GM03348 (cell line): ENCODE measurements around the gene CDC14B.

Experiments
- DNase-seq: peaks from one replicate; pipeline ENCODE4 v3.0.0; 2012; ENCODE audit warnings: low spot score

CDC14B gene

GRCh38 chr9:96483733-96484390 lies 135.8 kb downstream of the CDC14B start:
- DNase-seq = no peak

- DNase-seq = no peak
Measured at GRCh38 chr9:96483197-96483596, 136.4 kb downstream of the CDC14B start.

- DNase-seq = no peak
Measured at GRCh38 chr9:96482476-96482875, 137.2 kb downstream of the CDC14B start.

- no peak for DNase-seq
Measured at GRCh38 chr9:96480736-96481135, 138.9 kb downstream of the CDC14B start.

- DNase-seq = peak; percentile 41
Measured at GRCh38 chr9:96478829-96479371, 140.7 kb downstream of the CDC14B start.

- no peak for DNase-seq
Measured at GRCh38 chr9:96476591-96476990, 143.1 kb downstream of the CDC14B start.

- no peak for DNase-seq
Measured at GRCh38 chr9:96476013-96476412, 143.6 kb downstream of the CDC14B start.

- DNase-seq = no peak
Measured at GRCh38 chr9:96467784-96468183, 151.9 kb downstream of the CDC14B start.

- no peak for DNase-seq
Measured at GRCh38 chr9:96464426-96464825, 155.2 kb downstream of the CDC14B start.

- no peak for DNase-seq
Measured at GRCh38 chr9:96462541-96462940, 157.1 kb downstream of the CDC14B start.

GRCh38 chr9:96461336-96461735 lies 158.3 kb downstream of the CDC14B start:
- DNase-seq = no peak

- peak; percentile 70 for DNase-seq
Measured at GRCh38 chr9:96460882-96461281, 158.8 kb downstream of the CDC14B start.

GRCh38 chr9:96460470-96460869 lies 159.2 kb downstream of the CDC14B start:
- peak; percentile 55 for DNase-seq

GRCh38 chr9:96459268-96460007 lies 160.2 kb downstream of the CDC14B start:
- DNase-seq = no peak

- DNase-seq = no peak
Measured at GRCh38 chr9:96458226-96458625, 161.4 kb downstream of the CDC14B start.

- no peak for DNase-seq
Measured at GRCh38 chr9:96457266-96457665, 162.4 kb downstream of the CDC14B start.

- peak; percentile 60 for DNase-seq
Measured at GRCh38 chr9:96453625-96454024, 166.0 kb downstream of the CDC14B start.

- peak; percentile 24 for DNase-seq
Measured at GRCh38 chr9:96450613-96451528, 168.8 kb downstream of the CDC14B start.
